HK-2 (cell line): ENCODE data around the gene CPXM2.

ENCODE experiments used
- DNase-seq: peaks from one replicate; pipeline ENCODE4 v3.0.0-alpha.2; 2018; ENCODE audit not compliant: unreplicated experiment

The CPXM2 gene

DNA sequence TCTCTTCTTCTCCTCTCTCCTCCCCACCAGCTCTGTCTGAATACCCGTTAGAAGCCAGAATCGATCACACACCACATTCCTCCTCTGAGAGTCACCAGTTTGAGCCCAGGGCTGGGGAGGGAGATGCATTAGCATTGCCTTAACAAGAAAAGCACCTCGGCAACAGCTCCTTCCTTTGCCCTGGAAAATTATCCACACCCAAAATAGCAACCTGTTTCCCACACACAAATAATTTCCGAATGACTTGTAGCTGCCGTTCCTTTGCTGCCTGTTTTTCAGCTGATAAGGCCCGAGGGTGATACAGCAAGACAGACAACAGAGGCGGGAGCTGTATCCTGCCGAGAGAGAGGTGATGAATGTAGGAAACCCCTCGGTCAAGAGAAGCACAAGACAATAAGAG is 91.3 kb downstream of the CPXM2 start:
- no peak for DNase-seq

- no peak for DNase-seq
These were observed 92.8 kb downstream of the CPXM2 start for GRCh38 chr10:123798856-123799255.

GRCh38 chr10:123797813-123798212 is 93.8 kb downstream of the CPXM2 start:
- DNase-seq = no peak

- DNase-seq = no peak
These were observed 94.9 kb downstream of the CPXM2 start for GRCh38 chr10:123796736-123797135.

- no peak for DNase-seq
These were observed 95.6 kb downstream of the CPXM2 start for GRCh38 chr10:123795846-123796590.

GRCh38 chr10:123795196-123795780 is 96.3 kb downstream of the CPXM2 start:
- no peak for DNase-seq

DNA sequence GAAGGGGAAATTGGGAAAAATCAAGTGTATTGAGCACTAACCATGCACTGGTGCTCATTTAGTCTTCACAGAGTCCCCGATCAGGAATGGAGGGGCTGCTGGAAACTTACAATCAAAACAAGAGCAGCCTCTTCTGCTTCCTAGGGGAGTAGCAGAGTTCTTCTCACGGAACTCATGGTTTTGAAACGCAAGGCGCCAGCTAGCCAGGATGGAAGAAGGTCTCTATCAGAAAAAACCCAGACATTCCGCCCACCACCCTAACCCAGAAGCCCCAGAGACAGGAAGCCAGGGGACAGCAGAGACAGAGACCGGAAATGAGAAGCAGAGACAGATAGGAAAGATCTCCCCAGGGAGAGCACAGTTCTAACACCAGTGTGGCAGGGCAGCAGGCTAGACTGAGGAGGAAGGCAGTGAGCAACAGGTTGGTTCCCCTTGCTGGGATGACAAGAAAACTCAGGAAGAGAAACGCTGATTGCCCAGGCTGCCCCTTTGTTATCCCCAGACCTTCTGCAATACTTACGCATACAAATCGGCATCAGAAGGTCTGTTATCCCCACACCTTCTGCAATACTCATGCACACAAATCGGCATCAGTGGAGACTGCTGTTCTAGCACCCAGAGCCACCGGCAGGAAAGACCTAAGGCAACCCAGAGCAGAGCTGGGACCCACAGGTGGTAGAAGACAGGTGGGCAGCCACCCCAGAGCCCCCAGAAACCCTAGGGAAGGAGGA is 99.2 kb downstream of the CPXM2 start:
- no peak for DNase-seq

- DNase-seq = no peak
These were observed 101.3 kb downstream of the CPXM2 start for GRCh38 chr10:123790132-123790885.

DNA sequence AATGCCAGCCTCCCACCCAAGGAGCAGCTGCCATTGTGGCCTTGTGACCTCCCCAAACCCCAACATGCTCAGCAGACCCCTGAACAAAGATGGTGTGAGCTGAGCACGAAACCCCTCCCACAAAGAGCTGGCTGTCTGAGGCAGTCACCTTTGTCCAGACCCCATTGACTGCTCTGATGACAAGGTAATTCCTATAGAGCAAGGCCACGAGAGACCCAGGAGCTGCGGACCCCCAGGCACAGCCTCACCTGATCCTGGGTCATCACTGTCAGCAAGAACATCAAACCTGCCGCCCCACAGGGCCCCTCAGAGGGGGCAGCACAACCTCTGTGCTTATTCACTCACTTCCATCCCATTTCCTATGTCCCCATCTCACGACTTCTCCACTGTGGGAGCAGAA is 102.6 kb downstream of the CPXM2 start:
- DNase-seq = no peak

- DNase-seq = no peak
These were observed 104.0 kb downstream of the CPXM2 start for GRCh38 chr10:123787566-123787965.

DNA sequence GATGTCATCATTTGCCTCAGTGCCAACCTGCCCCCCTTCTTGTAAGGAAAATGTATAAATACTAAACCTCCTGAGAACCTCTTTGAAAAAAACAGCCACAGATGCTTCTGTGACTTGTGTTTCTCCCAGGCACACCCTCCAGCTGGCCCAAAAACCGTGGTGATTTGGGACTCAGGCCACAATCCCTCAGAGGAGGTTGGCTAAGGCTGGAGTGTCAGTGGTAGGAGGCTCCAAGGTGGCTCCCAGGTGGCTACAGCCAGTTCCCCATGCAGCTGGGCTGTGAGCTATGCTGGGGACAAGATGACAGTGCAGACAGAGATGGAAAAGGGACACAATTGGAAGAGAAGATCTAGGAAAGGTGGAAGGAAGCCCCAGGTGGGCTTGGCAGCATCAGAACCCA is 104.7 kb downstream of the CPXM2 start:
- no peak for DNase-seq

- no peak for DNase-seq
These were observed 105.3 kb downstream of the CPXM2 start for GRCh38 chr10:123786306-123786705.

DNA sequence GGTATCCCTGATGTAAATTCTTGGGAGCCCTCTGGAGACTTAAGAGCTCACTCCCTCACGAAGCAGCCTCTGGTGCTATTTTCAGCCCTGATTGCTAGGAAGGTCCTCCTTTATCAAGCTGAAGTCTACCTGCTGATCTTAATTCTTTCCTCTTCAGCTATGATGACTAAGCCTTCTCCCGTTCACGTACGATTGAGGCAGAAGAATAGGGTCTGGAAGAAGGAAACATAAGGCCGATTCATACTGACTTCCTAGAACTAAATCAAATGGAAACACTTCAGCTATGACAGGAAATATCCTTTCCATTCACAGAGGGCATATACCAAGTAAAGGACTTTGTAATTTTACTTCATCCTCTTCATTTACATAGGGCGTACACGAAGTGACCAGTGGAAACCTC is 107.0 kb downstream of the CPXM2 start:
- no peak for DNase-seq

GRCh38 chr10:123784216-123784615 is 107.4 kb downstream of the CPXM2 start:
- no peak for DNase-seq

GRCh38 chr10:123783296-123783695 is 108.3 kb downstream of the CPXM2 start:
- no peak for DNase-seq

- no peak for DNase-seq
These were observed 109.1 kb downstream of the CPXM2 start for GRCh38 chr10:123782549-123782948.

DNA sequence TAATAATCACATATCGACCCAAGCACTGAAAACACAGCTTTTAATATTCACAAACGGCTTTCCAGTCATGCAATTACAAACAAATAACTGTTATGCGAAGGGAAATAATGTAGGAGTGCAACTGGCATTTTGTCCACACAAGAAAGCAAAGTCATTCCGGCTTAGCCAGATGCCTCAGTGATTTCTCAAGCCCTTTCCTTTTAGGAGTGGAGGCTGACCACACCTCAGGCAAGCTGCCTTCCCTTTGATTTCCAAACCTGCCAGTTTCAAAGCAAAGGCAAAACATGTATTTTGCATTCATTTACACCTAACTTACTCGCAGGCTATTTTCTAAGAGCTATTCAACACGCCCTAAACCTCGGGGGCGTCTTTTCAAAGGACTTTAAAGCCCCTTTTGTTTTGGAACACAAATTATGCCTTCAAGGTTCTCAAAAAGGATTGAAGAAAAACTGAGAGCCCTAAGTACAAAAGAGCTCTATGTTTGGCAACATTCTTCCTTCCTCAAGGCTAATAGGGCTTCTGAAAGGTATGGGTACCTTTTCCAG is 109.6 kb downstream of the CPXM2 start:
- no peak for DNase-seq

DNA sequence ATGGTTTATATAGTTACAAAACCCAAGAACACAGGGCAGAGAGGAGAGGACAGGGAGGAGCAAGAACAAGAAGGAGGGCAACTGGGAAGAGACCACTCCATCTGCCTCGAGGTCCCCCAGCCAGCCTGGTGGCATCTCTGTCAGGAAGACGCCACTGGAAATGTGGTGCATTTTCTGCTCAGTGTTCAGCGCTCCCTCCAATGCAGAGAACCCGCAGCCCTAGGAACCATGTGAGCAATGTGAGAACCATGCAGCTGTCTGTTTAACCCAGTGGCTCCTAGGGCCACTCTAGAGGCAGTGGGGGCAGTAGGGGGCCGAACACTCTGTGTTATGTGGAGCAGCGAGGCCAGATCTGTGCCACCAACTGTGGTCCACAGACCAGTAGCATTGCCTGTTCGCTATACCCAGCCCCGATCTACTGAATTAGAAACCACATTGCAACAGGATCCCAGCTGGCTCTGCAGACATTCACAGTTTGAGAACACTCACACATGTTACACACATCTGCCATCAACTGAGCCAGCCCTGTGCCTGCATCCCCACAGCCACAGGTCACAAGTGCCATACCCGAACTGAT is 110.2 kb downstream of the CPXM2 start:
- no peak for DNase-seq

- no peak for DNase-seq
These were observed 112.7 kb downstream of the CPXM2 start for GRCh38 chr10:123778719-123779517.

DNA sequence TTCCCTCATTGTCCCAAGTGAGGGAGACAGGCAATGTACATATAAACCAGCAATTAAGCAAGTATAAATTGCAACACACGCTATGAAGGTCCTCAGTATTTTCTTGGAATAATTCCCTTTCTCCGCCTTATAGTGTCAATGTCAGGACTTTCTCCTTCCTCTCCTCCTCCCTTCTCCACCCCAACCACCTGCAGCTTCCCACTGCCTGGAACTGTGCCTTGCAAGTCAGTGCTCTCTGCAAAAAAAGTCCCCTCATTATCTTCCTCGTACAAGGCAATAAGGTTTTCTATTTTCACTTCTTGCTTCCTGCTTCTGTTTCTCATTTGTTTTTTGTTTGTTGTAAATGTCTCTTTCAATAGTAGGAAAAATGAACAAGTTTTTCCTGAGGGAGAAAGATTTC is 113.7 kb downstream of the CPXM2 start:
- no peak for DNase-seq
